ENCODE data around the gene MORN1. TPM values are rescaled to one million over a fixed set of nuclear protein-coding genes. Genes with fewer than 3 reads are reported as not detected.

Gene MORN1
- total and polyA plus RNA-seq, 2 donors (not counting 3 experiments of a cell fraction or from before 2014, with no cell fraction given), result 4.3 to 6.4 TPM

GRCh38 chr1:2376261-2376741, 15.1 kb downstream of the MORN1 start:
- dilution Hi-C loops (cut with MboI; ENCODE audit: extremely low pct_ligation_motif_present, low sequenced_read_pairs), result loop anchor here (10.0 kb wide), 1 partner anchor 182 kb away; the partner anchor contains the start of gene FAAP20
- CTCF ChIA-PET, result interaction anchor here (1.0 to 3.2 kb wide), 2 partner anchors 181 to 202 kb away, joined by 3 to 16 read pairs; partner anchors contain the start of gene FAAP20

DNA sequence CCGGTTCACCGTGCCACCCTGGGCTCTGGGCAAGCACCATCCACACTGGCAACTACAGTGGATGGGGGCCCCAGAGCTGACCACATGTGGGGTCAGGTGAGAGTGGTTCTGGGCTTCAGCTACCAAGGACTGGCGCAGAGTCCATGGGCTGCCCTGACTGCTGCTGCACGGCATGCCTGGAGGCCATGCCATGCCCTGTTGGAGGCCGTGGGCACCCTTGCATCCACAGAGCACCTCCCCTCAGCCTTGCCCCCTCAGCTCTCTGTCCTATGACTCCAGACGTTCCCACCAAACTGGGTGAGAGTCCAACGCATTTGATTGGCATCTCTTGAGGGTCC, 15.5 kb downstream of the MORN1 start:
- Histone ChIP-seq H3K4me1 (ENCODE audit: control insufficient read depth, extremely low read depth, insufficient read depth, low read length) (no peaks in the 10 kb centered on the region), H3K9me1 (replicated peaks; ENCODE audit: control insufficient read depth, extremely low read depth, insufficient read depth, low read length) (no peaks in the 10 kb centered on the region), H4K20me1 (replicated peaks; ENCODE audit: control insufficient read depth, extremely low read depth, insufficient read depth, low read length) (no peaks in the 10 kb centered on the region), H3K4me3 (replicated peaks in 1 of 3; ENCODE audit: insufficient read depth in 1 of 3, low read depth in 1 of 3, low read length in 3 of 3) (no peak overlapping the region), H3K27me3 (ENCODE audit: control insufficient read depth in 2 of 2, insufficient read depth in 2 of 2, low read length in 2 of 2) (no peaks in the 10 kb centered on the region), H3K4me2 (ENCODE audit: insufficient read depth, low read length) (no peak overlapping the region), H3K36me3 (ENCODE audit: control insufficient read depth in 2 of 2, extremely low read depth in 1 of 2, insufficient read depth in 2 of 2, low read length in 2 of 2) (no peaks in the 10 kb centered on the region), H3K9me3 (replicated peaks; ENCODE audit: control insufficient read depth, insufficient read depth, low read length) (no peaks in the 10 kb centered on the region), H3K9ac (replicated peaks; ENCODE audit: extremely low read depth, insufficient read depth, low read length) (no peak overlapping the region), H3K79me2 (ENCODE audit: control insufficient read depth, insufficient read depth, low read length) (no peaks in the 10 kb centered on the region), H3K27ac (ENCODE audit: insufficient read depth, low read depth, low read length) (no peak overlapping the region), H2AFZ (ENCODE audit: low read depth, low read length) (no peak overlapping the region)
- dilution Hi-C loops (cut with MboI; ENCODE audit: extremely low pct_ligation_motif_present, low sequenced_read_pairs) (loop anchor here (10.0 kb wide), 1 partner anchor 181 kb away; the partner anchor contains the start of gene FAAP20), intact Hi-C loops (cut with micrococcal nuclease) (no loop called here)
- BruUV-seq (replicated peaks), result no TSS peak
- DNase-seq (ENCODE audit: low read depth, low spot score) (no peak), FAIRE-seq (no peak)
- CTCF ChIA-PET, result interaction anchor here (1.0 to 3.2 kb wide), 2 partner anchors 181 to 201 kb away, joined by 3 to 16 read pairs; partner anchors contain the start of gene FAAP20
- no peak for TF ChIP-seq POLR2A (IDR thresholded peaks at IDR 0.05; ENCODE audit: low read depth, low read length)
- no peak for TF ChIP-seq CTCF (IDR thresholded peaks at IDR 0.05; ENCODE audit: extremely low read depth in 1 of 2, insufficient read depth in 1 of 2, low read depth in 1 of 2, low read length in 2 of 2)
- no peak for TF ChIP-seq POLR2AphosphoS5 (IDR thresholded peaks at IDR 0.05; ENCODE audit: insufficient read depth, low read depth, low read length)
- TF ChIP-seq JUN (IDR thresholded peaks at IDR 0.05; ENCODE audit: borderline replicate concordance, insufficient read depth, insufficient read length, low read depth), result no peak
- TF ChIP-seq MYC (IDR thresholded peaks at IDR 0.05; ENCODE audit: low read depth, low read length), result no peak
- no peak for TF ChIP-seq GATA2 (IDR thresholded peaks at IDR 0.05; ENCODE audit: insufficient read depth, insufficient read length, low read depth, low read length)
- TF ChIP-seq EZH2 (IDR thresholded peaks at IDR 0.05; ENCODE audit: borderline replicate concordance, low read depth, low read length, severe bottlenecking), result no peak
- TF ChIP-seq FOS (IDR thresholded peaks at IDR 0.05; ENCODE audit: borderline replicate concordance, insufficient read depth, low read length), result no peak
- TF ChIP-seq MAX (IDR thresholded peaks at IDR 0.05; ENCODE audit: insufficient read depth, insufficient read length), result no peak
- POLR2A ChIA-PET, result interaction anchor here (0.8 kb wide), 1 partner anchor 149 kb away, joined by 3 read pairs; no protein-coding TSS in a partner anchor

More at GRCh38 chr1:2376261-2376741, 15.1 kb downstream of the MORN1 start:
- Histone ChIP-seq H3K9me1 (replicated peaks; ENCODE audit: control insufficient read depth, extremely low read depth, insufficient read depth, low read length) (no peaks in the 10 kb centered on the region), H2AFZ (ENCODE audit: low read depth, low read length) (no peak overlapping the region), H3K9ac (replicated peaks; ENCODE audit: extremely low read depth, insufficient read depth, low read length) (no peak overlapping the region), H3K4me2 (ENCODE audit: insufficient read depth, low read length) (no peak overlapping the region), H3K27me3 (ENCODE audit: control insufficient read depth in 2 of 2, insufficient read depth in 2 of 2, low read length in 2 of 2) (no peaks in the 10 kb centered on the region), H3K79me2 (ENCODE audit: control insufficient read depth, insufficient read depth, low read length) (no peaks in the 10 kb centered on the region), H3K9me3 (replicated peaks; ENCODE audit: control insufficient read depth, insufficient read depth, low read length) (no peaks in the 10 kb centered on the region), H3K4me3 (replicated peaks in 1 of 3; ENCODE audit: insufficient read depth in 1 of 3, low read depth in 1 of 3, low read length in 3 of 3) (no peak overlapping the region), H3K4me1 (ENCODE audit: control insufficient read depth, extremely low read depth, insufficient read depth, low read length) (no peaks in the 10 kb centered on the region), H4K20me1 (replicated peaks; ENCODE audit: control insufficient read depth, extremely low read depth, insufficient read depth, low read length) (no peaks in the 10 kb centered on the region), H3K27ac (ENCODE audit: insufficient read depth, low read depth, low read length) (no peak overlapping the region), H3K36me3 (ENCODE audit: control insufficient read depth in 2 of 2, extremely low read depth in 1 of 2, insufficient read depth in 2 of 2, low read length in 2 of 2) (no peaks in the 10 kb centered on the region)
- intact Hi-C loops (cut with micrococcal nuclease), result no loop called here
- POLR2A ChIA-PET, result no interaction called here
- TF ChIP-seq GATA2 (IDR thresholded peaks at IDR 0.05; ENCODE audit: insufficient read depth, insufficient read length, low read depth, low read length) (no peak), MYC (IDR thresholded peaks at IDR 0.05; ENCODE audit: low read depth, low read length) (no peak), POLR2A (IDR thresholded peaks at IDR 0.05; ENCODE audit: low read depth, low read length) (no peak), MAX (IDR thresholded peaks at IDR 0.05; ENCODE audit: insufficient read depth, insufficient read length) (no peak), FOS (IDR thresholded peaks at IDR 0.05; ENCODE audit: borderline replicate concordance, insufficient read depth, low read length) (no peak), EZH2 (IDR thresholded peaks at IDR 0.05; ENCODE audit: borderline replicate concordance, low read depth, low read length, severe bottlenecking) (no peak)
- DNase-seq (ENCODE audit: low read depth, low spot score), result no peak
- no peak for FAIRE-seq
- BruUV-seq (replicated peaks), result no TSS peak
